Measurements from ENCODE around the gene CDH4.

GRCh38 chr20:61983965-61984364, 731.9 kb downstream of the CDH4 start:
- TF ChIP-seq CTCF (IDR thresholded peaks at IDR 0.05; ENCODE audit: insufficient read depth, low read length) (no peak), REST (IDR thresholded peaks at IDR 0.05; ENCODE audit: insufficient replicate concordance, low read depth) (no peak), POLR2AphosphoS5 (IDR thresholded peaks at IDR 0.05; ENCODE audit: low read depth) (no peak), GABPA (IDR thresholded peaks at IDR 0.05; ENCODE audit: low read depth) (no peak), SPI1 (IDR thresholded peaks at IDR 0.05; ENCODE audit: borderline replicate concordance, low read depth) (no peak)
